ENCODE results near the gene OR1S2.
"Not testable (repeated sequence)": the region's sequence is repeated elsewhere in the genome, so short reads cannot be mapped to it uniquely, and the experiment has no call there.

The OR1S2 gene

DNA sequence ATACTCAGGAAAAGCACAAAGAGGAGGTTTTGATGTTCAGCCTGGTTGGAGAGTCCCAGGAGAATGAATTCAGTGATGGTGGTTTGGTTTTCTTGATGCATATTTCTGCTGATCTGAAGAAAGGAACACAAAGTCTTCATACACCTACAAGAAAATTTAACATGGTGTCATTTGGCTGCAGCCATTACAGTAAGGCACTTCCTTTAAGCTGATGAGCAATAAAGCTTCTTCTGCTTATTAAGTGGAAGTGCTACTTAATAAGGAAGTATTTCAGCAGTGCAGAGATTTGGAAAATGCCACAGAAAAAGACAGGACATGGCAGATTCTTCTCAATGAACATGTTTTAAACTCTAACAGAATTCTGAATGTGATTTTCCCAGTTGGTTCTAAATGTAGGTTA, at the start of gene OR1S2:
TSS of gene OR1S2 (minus strand) at position 101 of the 400 bp plus-strand sequence. CDS start at position 101, 0 bp downstream.
- no peak for DNase-seq

DNA sequence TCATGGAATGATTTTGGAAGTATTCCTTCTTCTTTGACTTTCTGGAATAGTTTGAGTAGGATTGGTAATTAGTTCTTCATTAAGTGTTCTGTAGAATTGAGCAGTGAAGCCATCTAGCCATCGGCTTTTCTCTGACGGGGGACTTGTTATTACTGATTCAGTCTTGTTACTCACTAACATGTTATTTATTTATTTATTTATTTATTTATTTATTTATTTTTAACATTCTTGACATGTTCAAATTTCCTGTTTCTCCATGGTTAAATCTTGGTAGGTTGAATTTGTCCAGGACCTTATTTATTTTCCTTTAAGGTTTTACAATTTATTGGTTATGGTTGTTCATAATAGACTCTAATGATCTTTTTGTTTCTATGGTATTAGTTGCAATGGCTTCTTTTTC, 40.0 kb upstream of the OR1S2 start:
- DNase-seq: no peak

GRCh38 chr11:58227956-58228615, 24.1 kb upstream of the OR1S2 start:
- no peak for DNase-seq

DNA sequence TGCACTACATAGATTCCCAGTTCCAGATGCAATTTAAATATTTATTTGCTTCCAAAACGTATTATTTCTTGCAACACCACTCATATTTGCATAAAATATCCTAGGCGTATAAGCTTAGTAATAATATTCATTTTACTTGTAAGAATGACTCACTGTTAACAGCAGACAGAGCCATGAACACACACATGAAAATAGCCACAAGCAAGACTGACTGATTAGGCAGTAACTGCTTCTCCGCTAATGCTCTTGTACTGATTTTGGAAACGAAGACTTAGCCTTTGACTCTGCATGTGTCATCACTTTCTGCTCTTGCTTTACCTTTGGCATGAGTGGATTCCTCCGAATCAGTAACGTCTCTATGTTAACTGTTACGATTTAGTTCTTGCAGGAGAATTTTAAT, 18.8 kb upstream of the OR1S2 start:
- DNase-seq: no peak

DNA sequence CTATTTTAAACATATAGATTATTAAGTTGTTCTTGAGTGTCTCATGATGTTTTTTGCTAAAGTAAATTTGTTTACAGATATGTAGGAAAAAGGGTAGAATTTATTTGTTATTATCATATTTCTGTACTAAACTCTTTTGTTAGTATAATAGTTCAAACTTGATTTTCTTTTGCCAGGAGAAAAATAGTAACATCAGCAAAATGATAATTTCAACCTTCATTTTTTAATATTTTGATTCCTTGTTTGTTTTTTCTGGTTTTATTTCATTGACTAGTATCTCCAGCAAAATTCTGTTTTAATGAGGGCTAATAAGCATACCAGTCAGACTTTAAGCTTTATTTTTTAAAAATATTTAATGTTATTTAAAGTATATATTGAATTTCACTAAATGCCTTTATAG, 12.5 kb upstream of the OR1S2 start:
- DNase-seq: no peak

DNA sequence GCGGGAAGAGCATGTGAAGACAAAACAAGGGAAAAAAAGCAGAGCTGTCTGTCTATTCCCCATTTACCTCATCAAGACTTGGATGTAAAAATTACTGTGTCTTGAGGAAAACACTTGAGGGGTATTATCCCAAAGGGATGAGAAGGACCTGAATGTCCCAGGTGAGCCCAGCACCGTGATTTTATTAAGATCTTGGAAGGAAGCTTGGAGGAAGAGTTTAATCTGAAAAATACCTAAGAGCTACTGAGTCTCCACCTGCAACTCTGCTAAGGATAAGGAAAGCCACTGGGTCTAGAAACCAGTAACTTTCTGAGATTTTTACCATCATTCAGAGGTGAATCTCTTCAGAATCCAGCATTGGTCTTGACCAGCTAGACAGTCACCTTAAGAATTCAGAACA, 8.5 kb upstream of the OR1S2 start, which contains the start of gene OR1S1:
TSS of gene OR1S1 (plus strand) at position 301 of the 400 bp plus-strand sequence.
- not testable (repeated sequence) for DNase-seq

DNA sequence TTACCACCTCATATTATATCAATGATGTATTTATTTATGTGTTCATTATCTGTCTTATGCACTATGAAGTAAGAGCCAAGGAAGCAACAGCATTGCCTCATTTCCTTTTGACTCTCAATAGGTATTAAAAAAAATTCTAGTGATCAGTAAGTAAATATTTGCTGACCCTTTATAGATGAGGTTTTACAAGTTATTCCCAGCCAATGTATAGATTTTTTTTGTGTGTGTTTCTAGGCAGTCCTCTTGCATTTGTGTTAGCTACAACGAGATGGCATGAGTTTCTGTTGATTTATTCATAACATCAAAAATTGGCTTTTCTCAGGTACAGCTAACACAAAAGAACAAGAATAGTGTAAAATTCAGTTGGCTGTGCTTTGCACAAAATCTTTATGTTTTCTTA, 4.7 kb downstream of the OR1S2 start:
- no peak for DNase-seq

- DNase-seq: no peak
Measured at GRCh38 chr11:58195939-58196338, 8.0 kb downstream of the OR1S2 start.

- no peak for DNase-seq
Measured at GRCh38 chr11:58193391-58193790, 10.6 kb downstream of the OR1S2 start.

GRCh38 chr11:58192229-58192628, 11.7 kb downstream of the OR1S2 start:
- no peak for DNase-seq

DNA sequence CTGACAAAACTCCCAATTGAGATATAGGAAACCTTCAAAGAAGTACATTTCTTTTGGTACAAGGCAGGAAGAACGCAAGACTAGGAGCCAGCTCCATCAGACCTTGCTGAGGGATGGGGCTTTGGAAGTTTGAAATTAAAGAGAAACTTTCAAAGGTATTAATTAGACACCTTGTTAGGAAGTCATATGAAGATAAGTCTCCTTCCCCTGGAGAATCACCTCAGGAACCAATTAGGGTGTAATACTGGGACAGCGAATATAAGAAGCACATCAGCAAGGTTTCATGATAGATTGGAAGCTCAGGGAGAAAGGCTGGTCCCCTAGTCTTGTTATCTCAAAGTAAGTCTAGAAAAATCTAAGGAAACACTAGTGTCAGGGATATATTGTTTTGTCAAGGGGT, 15.2 kb downstream of the OR1S2 start, which contains the start of gene OR9Q2:
TSS of gene OR9Q2 (plus strand) at position 301 of the 400 bp plus-strand sequence. CDS start 1,421 bp downstream, outside the sequence.
- DNase-seq: no peak

GRCh38 chr11:58186938-58187337, 17.0 kb downstream of the OR1S2 start:
- no peak for DNase-seq

- DNase-seq: no peak
Measured at GRCh38 chr11:58179648-58180047, 24.3 kb downstream of the OR1S2 start.

DNA sequence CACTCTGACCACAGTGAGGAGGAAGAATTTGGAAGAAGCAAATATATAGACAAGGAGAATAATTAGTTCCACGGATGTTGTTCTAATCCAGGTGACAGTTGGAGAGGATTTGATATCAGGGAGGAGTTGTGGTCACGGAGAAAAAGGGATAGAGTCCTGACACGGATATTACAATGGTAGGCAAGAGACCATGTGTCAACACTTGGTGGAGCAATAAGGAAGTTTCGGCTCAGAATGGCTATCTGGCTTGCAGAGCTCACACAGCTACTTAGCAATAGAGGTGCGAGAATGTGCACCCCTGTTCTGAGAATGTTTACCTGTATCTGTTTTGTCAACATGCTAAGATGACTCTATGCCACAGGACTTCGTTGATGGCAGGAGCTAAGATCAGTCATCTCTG, 25.5 kb downstream of the OR1S2 start:
- DNase-seq: no peak

- DNase-seq: no peak
Measured at GRCh38 chr11:58177409-58178054, 26.4 kb downstream of the OR1S2 start.

DNA sequence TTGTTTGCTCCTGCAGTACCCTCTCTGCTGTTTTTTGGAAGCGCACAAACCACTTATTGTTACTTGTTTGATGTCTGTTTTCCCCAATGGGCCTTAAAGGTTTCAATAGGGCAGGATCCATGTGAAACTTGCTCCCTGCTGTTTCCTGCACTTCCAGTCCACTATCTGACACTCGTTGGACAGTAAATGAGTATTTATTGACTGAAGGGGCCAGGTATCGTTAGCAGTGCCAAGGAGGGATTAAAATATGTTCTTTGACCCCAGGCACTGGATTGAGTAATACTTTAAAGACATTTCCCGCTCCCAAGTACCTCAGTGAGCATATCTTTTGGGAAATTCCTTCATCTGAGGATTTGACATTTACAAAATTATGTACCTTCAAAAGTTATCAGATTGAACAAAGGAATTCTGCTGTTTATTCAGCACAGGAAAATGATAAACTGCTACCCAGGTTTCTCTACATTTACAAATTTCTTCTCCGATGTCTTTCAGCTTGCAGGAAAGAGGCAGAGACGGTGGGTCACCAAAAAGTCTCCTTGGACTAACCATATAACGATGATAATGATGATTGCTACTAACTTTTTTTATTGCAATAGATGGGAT, 38.3 kb downstream of the OR1S2 start:
- DNase-seq: no peak

DNA sequence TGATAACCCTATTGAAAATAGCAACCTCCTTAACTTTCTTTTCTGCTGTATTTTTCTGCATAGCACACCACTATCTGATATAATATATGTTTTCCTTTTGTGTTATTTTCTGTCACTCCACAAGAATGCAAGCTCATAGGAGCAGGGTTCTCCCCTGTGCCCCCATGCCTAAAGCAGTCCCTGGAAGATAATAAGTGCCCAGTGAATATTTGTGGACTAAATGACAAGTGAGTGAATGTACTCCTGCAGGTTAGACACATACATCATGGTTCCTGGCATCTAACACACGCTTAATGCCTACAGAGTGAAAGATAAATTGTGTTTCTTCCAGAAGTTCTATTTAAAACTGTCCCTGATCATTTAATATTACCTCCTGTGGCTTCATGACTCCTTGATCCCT, 39.0 kb downstream of the OR1S2 start:
- no peak for DNase-seq

DNA sequence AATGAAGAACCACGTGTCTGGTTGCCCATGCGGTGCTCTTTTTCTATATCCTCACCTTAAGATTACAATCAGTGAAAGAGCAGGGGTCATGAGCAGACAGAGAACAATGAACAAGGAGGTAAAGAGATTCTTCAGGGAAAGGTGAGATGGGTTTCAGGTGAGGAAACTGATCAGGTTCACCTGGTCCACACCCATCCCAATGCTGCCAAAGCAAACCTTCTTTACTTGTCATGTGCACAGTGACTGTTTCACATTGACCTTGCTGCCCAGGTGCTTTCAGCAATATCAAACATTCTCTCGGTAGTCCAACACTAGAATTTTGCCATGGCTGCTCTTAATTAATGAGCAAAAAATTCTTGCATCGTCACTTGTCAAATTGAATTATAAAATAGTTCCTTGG, 39.6 kb downstream of the OR1S2 start:
- DNase-seq: no peak

Measured in amygdala (tissue), 56 donors.